Gastroesophageal sphincter (tissue), 3 donors: ENCODE results near the gene MTX2.
"Not testable (repeated sequence)": the region's sequence is repeated elsewhere in the genome, so short reads cannot be mapped to it uniquely, and the experiment has no call there.

ENCODE experiments used
- EP300 ChIP-seq: sonication (generic); formaldehyde crosslinking; IDR thresholded peaks from one replicate; pipeline ENCODE4 v1.6.1; 2017; ENCODE audit warnings: antibody characterized with exemption, mild to moderate bottlenecking
- POLR2A ChIP-seq, 2 donors: fragments of 450-650 bp; IDR thresholded peaks; one replicate each; pipeline ENCODE4 v1.6.1; 2017; ENCODE audit warnings: antibody characterized with exemption in 2 of 2, mild to moderate bottlenecking in 2 of 2, moderate library complexity in 1 of 2
- POLR2AphosphoS5 ChIP-seq: sonication (generic); formaldehyde crosslinking; IDR thresholded peaks from one replicate; pipeline ENCODE4 v1.6.1; 2017; ENCODE audit warnings: antibody characterized with exemption
- TF ChIP-seq, protein P1 (sequence below), 4 experiments: fragments of 200-600 bp in 2 of 4; fragments of 450-650 bp in 2 of 4; sonication (generic) in 1 of 4; IDR thresholded peaks; one replicate each; pipeline ENCODE4 v1.5.1; 2017 to 2019; ENCODE audit warnings: antibody characterized with exemption in 4 of 4, mild to moderate bottlenecking in 2 of 4, moderate library complexity in 2 of 4

DNA sequence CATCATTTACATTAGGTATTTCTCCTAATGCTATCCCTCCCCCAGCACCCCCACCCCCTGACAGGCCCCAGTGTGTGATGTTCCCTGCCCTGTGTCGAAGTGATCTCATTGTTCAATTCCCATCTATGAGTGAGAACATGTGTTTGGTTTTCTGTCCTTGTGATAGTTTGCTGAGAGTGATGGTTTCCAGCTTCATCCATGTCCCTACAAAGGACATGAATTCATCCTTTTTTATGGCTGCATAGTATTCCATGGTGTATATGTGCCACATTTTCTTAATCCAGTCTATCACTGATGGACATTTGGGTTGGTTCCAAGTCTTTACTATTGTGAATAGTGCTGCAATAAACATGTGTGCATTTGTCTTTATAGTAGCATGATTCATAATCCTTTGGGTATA is 36.8 kb downstream of the MTX2 start:
- TF ChIP-seq, protein P1, sequence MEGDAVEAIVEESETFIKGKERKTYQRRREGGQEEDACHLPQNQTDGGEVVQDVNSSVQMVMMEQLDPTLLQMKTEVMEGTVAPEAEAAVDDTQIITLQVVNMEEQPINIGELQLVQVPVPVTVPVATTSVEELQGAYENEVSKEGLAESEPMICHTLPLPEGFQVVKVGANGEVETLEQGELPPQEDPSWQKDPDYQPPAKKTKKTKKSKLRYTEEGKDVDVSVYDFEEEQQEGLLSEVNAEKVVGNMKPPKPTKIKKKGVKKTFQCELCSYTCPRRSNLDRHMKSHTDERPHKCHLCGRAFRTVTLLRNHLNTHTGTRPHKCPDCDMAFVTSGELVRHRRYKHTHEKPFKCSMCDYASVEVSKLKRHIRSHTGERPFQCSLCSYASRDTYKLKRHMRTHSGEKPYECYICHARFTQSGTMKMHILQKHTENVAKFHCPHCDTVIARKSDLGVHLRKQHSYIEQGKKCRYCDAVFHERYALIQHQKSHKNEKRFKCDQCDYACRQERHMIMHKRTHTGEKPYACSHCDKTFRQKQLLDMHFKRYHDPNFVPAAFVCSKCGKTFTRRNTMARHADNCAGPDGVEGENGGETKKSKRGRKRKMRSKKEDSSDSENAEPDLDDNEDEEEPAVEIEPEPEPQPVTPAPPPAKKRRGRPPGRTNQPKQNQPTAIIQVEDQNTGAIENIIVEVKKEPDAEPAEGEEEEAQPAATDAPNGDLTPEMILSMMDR (IDR thresholded peaks at IDR 0.05) = not testable (repeated sequence)
- not testable (repeated sequence) for TF ChIP-seq POLR2AphosphoS5; POLR2A (IDR thresholded peaks at IDR 0.05); EP300
